Activated naive CD4-positive, alpha-beta T cell treated with anti-CD3 and anti-CD28 coated beads for 36 hours (primary cell): ENCODE results near the gene ITPR2. TPM values are rescaled to one million over a fixed set of nuclear protein-coding genes. Genes with fewer than 3 reads are reported as not detected.
"Not testable (repeated sequence)": the region's sequence is repeated elsewhere in the genome, so short reads cannot be mapped to it uniquely, and the experiment has no call there.

ENCODE experiments used
- CTCF ChIA-PET: fragments of 350-600 bp; sonication (Branson Sonifier 250); formaldehyde crosslinking; loops from one replicate; lab custom pipeline; 2021; ENCODE audit warnings: antibody characterized with exemption; lab: Charles Lee
- DNase-seq: peaks from one replicate; pipeline ENCODE4 v3.0.0-alpha.2; 2020
- H3K27ac Mint-ChIP-seq: one replicate; pipeline ENCODE4 v1.8.0; 2021; ENCODE audit warnings: mild to moderate bottlenecking, mixed read lengths
- H3K27me3 Mint-ChIP-seq: one replicate; pipeline ENCODE4 v1.8.0; 2021; ENCODE audit warnings: low read depth, mixed read lengths
- H3K36me3 Mint-ChIP-seq: one replicate; pipeline ENCODE4 v1.8.0; 2021; ENCODE audit warnings: low read depth, mixed read lengths
- H3K4me1 Mint-ChIP-seq: one replicate; pipeline ENCODE4 v1.8.0; 2021; ENCODE audit warnings: low read depth, mixed read lengths
- H3K4me3 Mint-ChIP-seq: one replicate; pipeline ENCODE4 v1.8.0; 2021; ENCODE audit warnings: mild to moderate bottlenecking, moderate library complexity, mixed read lengths
- H3K9me3 Mint-ChIP-seq: one replicate; pipeline ENCODE4 v1.8.0; 2021; ENCODE audit warnings: mixed read lengths
- intact Hi-C: fragments of 100-400 bp; cut with micrococcal nuclease; formaldehyde crosslinking; loops from one replicate; pipeline ENCODE4 v1.15.1; 2023
- total RNA-seq, 2 experiments: library from RNA; stranded (reverse); gene quantifications; one replicate each; pipeline ENCODE4 v1.2.3, GENCODE V29; 2021

ITPR2 gene
- total RNA-seq, 2 experiments from 2014 or later = 24.4 to 24.5 TPM

- intact Hi-C loops = loop anchor here (1.0 to 5.0 kb wide), 3 partner anchors 13 to 310 kb away; no protein-coding TSS in a partner anchor
- Mint-ChIP-seq H3K27ac (no peak overlapping the region), H3K36me3 (no peaks in the 10 kb centered on the region), H3K27me3 (peaks cover 26% of the 10 kb centered on the region), H3K9me3 (no peaks in the 10 kb centered on the region), H3K4me3 (no peak overlapping the region), H3K4me1 (peaks cover 13% of the 10 kb centered on the region)
- CTCF ChIA-PET = interaction anchor here (0.6 to 3.3 kb wide), 6 partner anchors 14 to 808 kb away, joined by 3 to 12 read pairs (median 4); no protein-coding TSS in a partner anchor
- no peak for DNase-seq
Observed at GRCh38 chr12:26867080-26867479, 34.1 kb upstream of the ITPR2 start.

- Mint-ChIP-seq H3K27me3 (peaks cover 13% of the 10 kb centered on the region), H3K4me3 (no peak overlapping the region), H3K4me1 (peaks cover 10% of the 10 kb centered on the region), H3K9me3 (no peaks in the 10 kb centered on the region), H3K27ac (no peak overlapping the region), H3K36me3 (no peaks in the 10 kb centered on the region)
- peak; percentile 32 for DNase-seq
- CTCF ChIA-PET = interaction anchor here (0.5 to 1.8 kb wide), 9 partner anchors 8 to 61 kb away, joined by 3 to 9 read pairs (median 4); partner anchors contain the start of gene ITPR2
- intact Hi-C loops = no loop called here
Observed at GRCh38 chr12:26863515-26863914, 30.5 kb upstream of the ITPR2 start.

- not testable (repeated sequence) for H3K4me3 Mint-ChIP-seq
Observed at GRCh38 chr12:26862787-26863186, 29.8 kb upstream of the ITPR2 start.

GRCh38 chr12:26861690-26862089, 28.7 kb upstream of the ITPR2 start:
- Mint-ChIP-seq H3K4me3 (no peak overlapping the region), H3K9me3 (no peaks in the 10 kb centered on the region), H3K27me3 (peaks cover 11% of the 10 kb centered on the region), H3K27ac (no peak overlapping the region), H3K4me1 (no peaks in the 10 kb centered on the region), H3K36me3 (no peaks in the 10 kb centered on the region)
- DNase-seq = no peak
- CTCF ChIA-PET = no interaction called here
- intact Hi-C loops = no loop called here

More at GRCh38 chr12:26862787-26863186, 29.8 kb upstream of the ITPR2 start:
- H3K27me3 Mint-ChIP-seq = peaks cover 11% of the 10 kb centered on the region
- DNase-seq, intact Hi-C loops, H3K27ac Mint-ChIP-seq, H3K36me3 Mint-ChIP-seq, H3K4me1 Mint-ChIP-seq, H3K9me3 Mint-ChIP-seq: not testable (repeated sequence)
- CTCF ChIA-PET = interaction anchor here (0.6 to 1.8 kb wide), 7 partner anchors 8 to 37 kb away, joined by 3 to 9 read pairs (median 4); no protein-coding TSS in a partner anchor

GRCh38 chr12:26857465-26858176, 24.6 kb upstream of the ITPR2 start:
- CTCF ChIA-PET = no interaction called here
- no peaks in the 10 kb centered on the region for H3K27me3 Mint-ChIP-seq
- no peaks in the 10 kb centered on the region for H3K4me1 Mint-ChIP-seq
- intact Hi-C loops = no loop called here
- H3K4me3 Mint-ChIP-seq = no peak overlapping the region
- DNase-seq = no peak
- no peaks in the 10 kb centered on the region for H3K36me3 Mint-ChIP-seq
- H3K9me3 Mint-ChIP-seq = no peaks in the 10 kb centered on the region
- H3K27ac Mint-ChIP-seq = no peak overlapping the region

- no peaks in the 10 kb centered on the region for H3K9me3 Mint-ChIP-seq
- no peaks in the 10 kb centered on the region for H3K4me1 Mint-ChIP-seq
- CTCF ChIA-PET = interaction anchor here (0.9 to 2.7 kb wide), 5 partner anchors 8 to 531 kb away, joined by 3 to 21 read pairs (median 4); no protein-coding TSS in a partner anchor
- no peak overlapping the region for H3K4me3 Mint-ChIP-seq
- no peaks in the 10 kb centered on the region for H3K27me3 Mint-ChIP-seq
- intact Hi-C loops = no loop called here
- no peak for DNase-seq
- H3K27ac Mint-ChIP-seq = no peak overlapping the region
- H3K36me3 Mint-ChIP-seq = no peaks in the 10 kb centered on the region
Observed at GRCh38 chr12:26855337-26855736, 22.3 kb upstream of the ITPR2 start.

GRCh38 chr12:26854031-26854390, 21.0 kb upstream of the ITPR2 start:
- H3K27me3 Mint-ChIP-seq = peaks cover 3% of the 10 kb centered on the region
- intact Hi-C loops = loop anchor here (1.0 to 5.0 kb wide), 3 partner anchors 13 to 848 kb away; no protein-coding TSS in a partner anchor

GRCh38 chr12:26853303-26854030, 20.5 kb upstream of the ITPR2 start:
- H3K36me3 Mint-ChIP-seq = no peaks in the 10 kb centered on the region
- CTCF ChIA-PET = interaction anchor here (0.7 to 2.7 kb wide), 7 partner anchors 10 to 157 kb away, joined by 3 to 19 read pairs (median 4); partner anchors contain the start of gene ITPR2
- no peaks in the 10 kb centered on the region for H3K4me1 Mint-ChIP-seq
- H3K27me3 Mint-ChIP-seq = peaks cover 3% of the 10 kb centered on the region
- no peak overlapping the region for H3K4me3 Mint-ChIP-seq
- no peaks in the 10 kb centered on the region for H3K9me3 Mint-ChIP-seq
- no peak overlapping the region for H3K27ac Mint-ChIP-seq
- DNase-seq = peak; percentile 86
- intact Hi-C loops = loop anchor here (1.0 to 5.0 kb wide), 8 partner anchors 14 to 849 kb away; partner anchors contain the start of genes INTS13 and TM7SF3

More at GRCh38 chr12:26854031-26854390, 21.0 kb upstream of the ITPR2 start:
- Mint-ChIP-seq H3K27ac (no peak overlapping the region), H3K4me3 (no peak overlapping the region), H3K9me3 (no peaks in the 10 kb centered on the region), H3K4me1 (no peaks in the 10 kb centered on the region), H3K36me3 (no peaks in the 10 kb centered on the region)
- DNase-seq = no peak
- CTCF ChIA-PET = interaction anchor here (0.7 to 2.7 kb wide), 5 partner anchors 10 to 158 kb away, joined by 3 to 21 read pairs (median 4); no protein-coding TSS in a partner anchor

- no peak for DNase-seq
- CTCF ChIA-PET = interaction anchor here (1.6 kb wide), 1 partner anchor 455 kb away, joined by 6 read pairs; no protein-coding TSS in a partner anchor
- Mint-ChIP-seq H3K4me1 (peaks cover 2% of the 10 kb centered on the region), H3K27me3 (peaks cover 7% of the 10 kb centered on the region), H3K36me3 (no peaks in the 10 kb centered on the region), H3K27ac (no peak overlapping the region), H3K9me3 (no peaks in the 10 kb centered on the region), H3K4me3 (no peak overlapping the region)
- intact Hi-C loops = loop anchor here (5.0 kb wide), 2 partner anchors 531 to 851 kb away; no protein-coding TSS in a partner anchor
Observed at GRCh38 chr12:26851031-26851809, 18.2 kb upstream of the ITPR2 start.

GRCh38 chr12:26848156-26848825, 15.3 kb upstream of the ITPR2 start:
- no peak overlapping the region for H3K27ac Mint-ChIP-seq
- intact Hi-C loops = no loop called here
- peaks cover 9% of the 10 kb centered on the region for H3K27me3 Mint-ChIP-seq
- H3K9me3 Mint-ChIP-seq = no peaks in the 10 kb centered on the region
- CTCF ChIA-PET = interaction anchor here (0.5 to 1.4 kb wide), 3 partner anchors 14 to 37 kb away, joined by 3 to 7 read pairs (median 4); no protein-coding TSS in a partner anchor
- no peak overlapping the region for H3K4me3 Mint-ChIP-seq
- DNase-seq = no peak
- peaks cover 4% of the 10 kb centered on the region for H3K4me1 Mint-ChIP-seq
- H3K36me3 Mint-ChIP-seq = no peaks in the 10 kb centered on the region

- no peak overlapping the region for H3K27ac Mint-ChIP-seq
- H3K4me1 Mint-ChIP-seq = peaks cover 4% of the 10 kb centered on the region
- H3K9me3 Mint-ChIP-seq = no peaks in the 10 kb centered on the region
- no peak for DNase-seq
- H3K27me3 Mint-ChIP-seq = peaks cover 9% of the 10 kb centered on the region
- no peak overlapping the region for H3K4me3 Mint-ChIP-seq
- CTCF ChIA-PET = interaction anchor here (0.6 to 1.4 kb wide), 2 partner anchors 38 to 98 kb away, joined by 3 to 7 read pairs; no protein-coding TSS in a partner anchor
- no peaks in the 10 kb centered on the region for H3K36me3 Mint-ChIP-seq
- intact Hi-C loops = no loop called here
Observed at GRCh38 chr12:26847431-26847830, 14.4 kb upstream of the ITPR2 start.
